HG03097 (cell line): Measurements from ENCODE around the gene PEX14.
A peak's percentile ranks its signal among the peaks of the same experiment; 100 is the strongest.
"Not testable (repeated sequence)": the region's sequence is repeated elsewhere in the genome, so short reads cannot be mapped to it uniquely, and the experiment has no call there.

Source experiments
- ATAC-seq: cut with Tn5 transposase; IDR thresholded peaks from one replicate; pipeline ENCODE4 v1.9.1; 2021; ENCODE audit not compliant: unreplicated experiment, low FRiP score

PEX14 gene

GRCh38 chr1:10450156-10450814 lies 24.5 kb upstream of the PEX14 start:
- no peak for ATAC-seq

GRCh38 chr1:10450836-10451235 lies 23.9 kb upstream of the PEX14 start:
- ATAC-seq: no peak

GRCh38 chr1:10451287-10451686 lies 23.5 kb upstream of the PEX14 start:
- no peak for ATAC-seq

GRCh38 chr1:10456048-10456447 lies 18.7 kb upstream of the PEX14 start:
- no peak for ATAC-seq

- no peak for ATAC-seq
Observed at GRCh38 chr1:10456661-10457060, 18.1 kb upstream of the PEX14 start.

GRCh38 chr1:10457462-10457861 lies 17.3 kb upstream of the PEX14 start:
- ATAC-seq: not testable (repeated sequence)

- no peak for ATAC-seq
Observed at GRCh38 chr1:10457875-10458274, 16.9 kb upstream of the PEX14 start.

GRCh38 chr1:10459184-10459583 lies 15.6 kb upstream of the PEX14 start:
- no peak for ATAC-seq

GRCh38 chr1:10467078-10467477 lies 7.7 kb upstream of the PEX14 start:
- no peak for ATAC-seq

- ATAC-seq: no peak
Observed at GRCh38 chr1:10470043-10470442, 4.7 kb upstream of the PEX14 start.

- no peak for ATAC-seq
Observed at GRCh38 chr1:10471411-10472219, 3.1 kb upstream of the PEX14 start.

GRCh38 chr1:10472220-10473144 lies 2.3 kb upstream of the PEX14 start, which contains the start of gene DFFA:
TSS of gene DFFA (minus strand) at chr1:10472529. CDS start at chr1:10472458, 71 bp downstream.
- ATAC-seq: peak; percentile 72

GRCh38 chr1:10473145-10473765 lies 1.5 kb upstream of the PEX14 start:
- ATAC-seq: no peak

- ATAC-seq: not testable (repeated sequence)
Observed at GRCh38 chr1:10474309-10474612, 489 bp upstream of the PEX14 start.

- no peak for ATAC-seq
Observed at GRCh38 chr1:10475510-10475909, 760 bp downstream of the PEX14 start.

- ATAC-seq: no peak
Observed at GRCh38 chr1:10479296-10479695, 4.5 kb downstream of the PEX14 start.

- ATAC-seq: no peak
Observed at GRCh38 chr1:10480614-10481013, 5.9 kb downstream of the PEX14 start.

GRCh38 chr1:10484521-10484920 lies 9.8 kb downstream of the PEX14 start:
- ATAC-seq: no peak

- ATAC-seq: no peak
Observed at GRCh38 chr1:10489291-10490055, 14.7 kb downstream of the PEX14 start.
